Adrenal gland (tissue), 5 donors: ENCODE results near the gene APOL5.

ENCODE experiments used
- CTCF ChIP-seq, 6 experiments: fragments of 450-650 bp in 4 of 6; fragments of 200-600 bp in 2 of 6; sonication (generic) in 1 of 6; IDR thresholded peaks; 1 replicate in 5 of 6; 2 replicates in 1 of 6; pipeline versions ENCODE4 v1.5.1 to v1.8.0; 2016 to 2021; ENCODE audit warnings: antibody characterized with exemption in 6 of 6, mild to moderate bottlenecking in 2 of 6, moderate library complexity in 1 of 6
- POLR2A ChIP-seq, 2 donors: fragments of 450-650 bp; IDR thresholded peaks; one replicate each; pipeline ENCODE4 v1.6.1; 2017; ENCODE audit warnings: antibody characterized with exemption in 2 of 2, mild to moderate bottlenecking in 2 of 2, moderate library complexity in 1 of 2
- donor health status: DM: no; HTN: no; CAD: no.

GRCh38 chr22:35717572-35717971, at the start of gene APOL5:
- TF ChIP-seq CTCF (IDR thresholded peaks at IDR 0.05) (no peak), POLR2A (IDR thresholded peaks at IDR 0.05) (no peak)
